GM12864 (cell line): ENCODE data around the gene MFSD12.

ENCODE experiments used
- DNase-seq: peaks from one replicate; pipeline ENCODE4 v3.0.0-alpha.2; 2011; ENCODE audit warnings: low read depth
- H3K4me3 ChIP-seq: 2 replicates; pipeline ENCODE4 v1.5.1; 2011; ENCODE audit warnings: mild to moderate bottlenecking, low read depth, low read length, control low read depth
- CTCF ChIP-seq: IDR thresholded peaks from 2 replicates; pipeline ENCODE4 v1.5.1; 2011; ENCODE audit warnings: low read depth, mild to moderate bottlenecking, moderate library complexity, low read length, control low read depth, inconsistent platforms; ENCODE audit errors: missing control alignments

Gene MFSD12

GRCh38 chr19:3539756-3540118, 17.6 kb downstream of the MFSD12 start:
- no peak for DNase-seq
- TF ChIP-seq CTCF: no peak
- H3K4me3 ChIP-seq: no peak overlapping the region

- no peak for DNase-seq
- H3K4me3 ChIP-seq: no peak within 1 kb of the TSS
- TF ChIP-seq CTCF: no peak
Measured at GRCh38 chr19:3538965-3539755, 18.2 kb downstream of the MFSD12 start, which contains the start of gene TEKTIP1. TSS of gene TEKTIP1 (plus strand) at chr19:3539174. CDS start at chr19:3539178, 4 bp downstream.

GRCh38 chr19:3538258-3538929, 19.0 kb downstream of the MFSD12 start:
- H3K4me3 ChIP-seq: no peak overlapping the region
- DNase-seq: no peak
- no peak for TF ChIP-seq CTCF

- TF ChIP-seq CTCF: no peak
- no peak for DNase-seq
- H3K4me3 ChIP-seq: no peak overlapping the region
Measured at GRCh38 chr19:3537438-3538240, 19.7 kb downstream of the MFSD12 start.

GRCh38 chr19:3537101-3537437, 20.3 kb downstream of the MFSD12 start:
- DNase-seq: no peak
- H3K4me3 ChIP-seq: no peak overlapping the region
- no peak for TF ChIP-seq CTCF

- no peak for TF ChIP-seq CTCF
- DNase-seq: no peak
- H3K4me3 ChIP-seq: no peak overlapping the region
Measured at GRCh38 chr19:3536429-3537100, 20.8 kb downstream of the MFSD12 start.
